ENCODE results near the gene ECI1. TPM values are rescaled to one million over a fixed set of nuclear protein-coding genes. Genes with fewer than 3 reads are reported as not detected.

ECI1 gene
- total and polyA plus RNA-seq, 2 of the 13 experiments (the other 11 are each of a cell fraction or from before 2014, with no cell fraction given): 82.0 to 102 TPM

GRCh38 chr16:2251296-2252111, at the start of gene ECI1 (continued):
- TF ChIP-seq, protein P1, sequence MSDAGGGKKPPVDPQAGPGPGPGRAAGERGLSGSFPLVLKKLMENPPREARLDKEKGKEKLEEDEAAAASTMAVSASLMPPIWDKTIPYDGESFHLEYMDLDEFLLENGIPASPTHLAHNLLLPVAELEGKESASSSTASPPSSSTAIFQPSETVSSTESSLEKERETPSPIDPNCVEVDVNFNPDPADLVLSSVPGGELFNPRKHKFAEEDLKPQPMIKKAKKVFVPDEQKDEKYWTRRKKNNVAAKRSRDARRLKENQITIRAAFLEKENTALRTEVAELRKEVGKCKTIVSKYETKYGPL (CRISPR knock-in tag; IDR thresholded peaks at IDR 0.05): 0 out of 2 replicates have a peak, but pooled peaks have one; percentile 23
- TF ChIP-seq ZNF547 (CRISPR knock-in tag; IDR thresholded peaks at IDR 0.05) (peak; percentile 88), HNRNPL (IDR thresholded peaks at IDR 0.05; ENCODE audit: low read depth, low read length) (peak; percentile 84), NFKB2 (CRISPR knock-in tag; IDR thresholded peaks at IDR 0.05; ENCODE audit: borderline replicate concordance) (0 out of 2 replicates have a peak, but pooled peaks have one; percentile 29), ZNF883 (CRISPR knock-in tag; IDR thresholded peaks at IDR 0.05; ENCODE audit: not compliant biosample characterization) (peak; percentile 83), ZNF512 (CRISPR knock-in tag; IDR thresholded peaks at IDR 0.05) (no peak), SP2 (CRISPR knock-in tag; IDR thresholded peaks at IDR 0.05) (peak; percentile 64), SRSF1 (optimal IDR thresholded peaks at IDR 0.05; ENCODE audit: low read depth, low read length) (peak; percentile 98), ARID2 (CRISPR knock-in tag; IDR thresholded peaks at IDR 0.05; ENCODE audit: borderline replicate concordance) (0 out of 2 replicates have a peak, but pooled peaks have one; percentile 32), ZNF652 (CRISPR knock-in tag; IDR thresholded peaks at IDR 0.05; ENCODE audit: borderline replicate concordance, low read depth) (peak; percentile 12; the same call in 1 of the 2 replicates), MEIS1 (CRISPR knock-in tag; IDR thresholded peaks at IDR 0.05; ENCODE audit: borderline replicate concordance) (peak; percentile 71; the same call in 1 of the 2 replicates), ZBTB20 (CRISPR knock-in tag; IDR thresholded peaks at IDR 0.05; ENCODE audit: borderline replicate concordance, low read depth) (no peak), ZNF180 (CRISPR knock-in tag; IDR thresholded peaks at IDR 0.05; ENCODE audit: borderline replicate concordance, low read depth) (no peak), ELF4 (CRISPR knock-in tag; IDR thresholded peaks at IDR 0.05; ENCODE audit: borderline replicate concordance) (0 out of 2 replicates have a peak, but pooled peaks have one; percentile 56), ZNF772 (CRISPR knock-in tag; IDR thresholded peaks at IDR 0.05) (peak; percentile 90; the same call in 1 of the 2 replicates), CENPT (CRISPR knock-in tag; IDR thresholded peaks at IDR 0.05; ENCODE audit: low read depth) (no peak), ZNF550 (CRISPR knock-in tag; IDR thresholded peaks at IDR 0.05; ENCODE audit: borderline replicate concordance) (0 out of 2 replicates have a peak, but pooled peaks have one; percentile 10), CENPX (CRISPR knock-in tag; IDR thresholded peaks at IDR 0.05) (no peak), ZNF24 (IDR thresholded peaks at IDR 0.05) (no peak), ZNF3 (CRISPR knock-in tag; IDR thresholded peaks at IDR 0.05) (no peak)
- TF ChIP-seq, protein P2, sequence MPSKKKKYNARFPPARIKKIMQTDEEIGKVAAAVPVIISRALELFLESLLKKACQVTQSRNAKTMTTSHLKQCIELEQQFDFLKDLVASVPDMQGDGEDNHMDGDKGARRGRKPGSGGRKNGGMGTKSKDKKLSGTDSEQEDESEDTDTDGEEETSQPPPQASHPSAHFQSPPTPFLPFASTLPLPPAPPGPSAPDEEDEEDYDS (CRISPR knock-in tag; IDR thresholded peaks at IDR 0.05): peak; percentile 75
- TF ChIP-seq, protein P3, sequence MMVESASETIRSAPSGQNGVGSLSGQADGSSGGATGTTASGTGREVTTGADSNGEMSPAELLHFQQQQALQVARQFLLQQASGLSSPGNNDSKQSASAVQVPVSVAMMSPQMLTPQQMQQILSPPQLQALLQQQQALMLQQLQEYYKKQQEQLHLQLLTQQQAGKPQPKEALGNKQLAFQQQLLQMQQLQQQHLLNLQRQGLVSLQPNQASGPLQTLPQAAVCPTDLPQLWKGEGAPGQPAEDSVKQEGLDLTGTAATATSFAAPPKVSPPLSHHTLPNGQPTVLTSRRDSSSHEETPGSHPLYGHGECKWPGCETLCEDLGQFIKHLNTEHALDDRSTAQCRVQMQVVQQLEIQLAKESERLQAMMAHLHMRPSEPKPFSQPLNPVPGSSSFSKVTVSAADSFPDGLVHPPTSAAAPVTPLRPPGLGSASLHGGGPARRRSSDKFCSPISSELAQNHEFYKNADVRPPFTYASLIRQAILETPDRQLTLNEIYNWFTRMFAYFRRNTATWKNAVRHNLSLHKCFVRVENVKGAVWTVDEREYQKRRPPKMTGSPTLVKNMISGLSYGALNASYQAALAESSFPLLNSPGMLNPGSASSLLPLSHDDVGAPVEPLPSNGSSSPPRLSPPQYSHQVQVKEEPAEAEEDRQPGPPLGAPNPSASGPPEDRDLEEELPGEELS (CRISPR knock-in tag; IDR thresholded peaks at IDR 0.05): no peak; the same call in 1 of the 2 replicates
- TF ChIP-seq, protein P4, sequence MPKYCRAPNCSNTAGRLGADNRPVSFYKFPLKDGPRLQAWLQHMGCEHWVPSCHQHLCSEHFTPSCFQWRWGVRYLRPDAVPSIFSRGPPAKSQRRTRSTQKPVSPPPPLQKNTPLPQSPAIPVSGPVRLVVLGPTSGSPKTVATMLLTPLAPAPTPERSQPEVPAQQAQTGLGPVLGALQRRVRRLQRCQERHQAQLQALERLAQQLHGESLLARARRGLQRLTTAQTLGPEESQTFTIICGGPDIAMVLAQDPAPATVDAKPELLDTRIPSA (CRISPR knock-in tag; IDR thresholded peaks at IDR 0.05; ENCODE audit: borderline replicate concordance): peak; percentile 73; the same call in 1 of the 2 replicates

All from HepG2 (cell line).